Stimulated activated CD8-positive, alpha-beta memory T cell treated with anti-CD3 and anti-CD28 coated beads, Interleukin-15, amount 100 ng/mL, for 1 hour (primary cell): Measurements from ENCODE around the gene CCDC82.
A peak's percentile ranks its signal among the peaks of the same experiment; 100 is the strongest.

ENCODE experiments used
- DNase-seq: peaks from one replicate; pipeline ENCODE4 v3.0.0-alpha.2; 2020; ENCODE audit warnings: low read depth

The CCDC82 gene

DNA sequence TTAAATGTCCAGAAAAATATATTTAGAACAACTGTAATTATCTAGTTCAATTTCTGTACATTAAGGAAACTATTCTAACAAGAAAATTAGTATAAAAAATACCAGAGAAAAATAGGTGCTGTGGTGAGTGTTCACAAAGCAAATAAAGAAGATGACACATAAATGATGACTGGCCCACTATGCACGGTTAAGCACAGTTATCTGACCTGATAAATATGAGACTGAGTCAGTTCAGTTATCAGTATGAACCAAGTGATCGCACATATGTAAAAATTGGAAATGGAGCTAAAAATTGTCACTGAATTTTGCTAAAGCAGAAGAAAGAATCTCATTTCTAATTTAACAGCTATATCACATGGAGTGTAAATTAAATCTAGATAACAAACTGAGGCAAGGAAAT is 27.9 kb downstream of the CCDC82 start:
- DNase-seq = no peak

DNA sequence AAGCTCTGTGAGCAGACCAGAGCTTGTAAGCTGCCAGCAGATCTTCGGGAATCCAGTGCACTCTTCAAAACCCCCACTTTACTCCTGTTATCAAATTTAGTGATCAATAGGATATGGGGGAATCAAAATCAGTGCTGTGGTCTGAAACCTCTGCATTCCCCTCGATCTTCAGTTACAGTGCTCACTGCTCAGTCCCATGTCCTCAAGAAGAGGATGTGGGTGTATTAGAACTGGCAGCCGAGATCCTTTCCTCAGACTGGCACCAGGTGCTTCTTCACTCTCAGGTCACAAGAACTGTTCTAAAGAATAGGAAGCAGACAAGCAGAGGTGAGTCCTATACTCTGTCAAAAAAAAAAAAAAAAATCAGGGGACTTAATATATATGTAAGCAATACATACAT is 31.4 kb downstream of the CCDC82 start:
- no peak for DNase-seq

DNA sequence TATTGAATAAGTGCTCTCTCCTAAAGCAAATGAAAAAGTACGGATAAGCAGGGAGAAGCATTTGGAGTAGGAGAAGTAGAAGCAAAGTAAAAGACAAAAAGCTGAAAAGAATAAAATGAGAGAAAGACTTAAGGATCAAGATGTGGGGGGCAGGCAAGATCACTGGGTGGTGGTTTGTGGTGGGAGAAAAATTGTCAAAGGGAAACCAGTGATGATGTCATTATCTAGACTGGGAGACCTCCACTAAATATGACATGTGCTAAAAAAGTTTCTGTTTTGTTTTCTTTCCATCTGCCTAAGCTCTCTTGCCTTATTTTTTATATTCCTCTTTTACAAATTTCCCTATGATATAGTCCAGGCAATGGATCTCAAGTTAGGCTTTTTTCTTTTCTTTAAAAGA is 31.9 kb downstream of the CCDC82 start:
- no peak for DNase-seq

DNA sequence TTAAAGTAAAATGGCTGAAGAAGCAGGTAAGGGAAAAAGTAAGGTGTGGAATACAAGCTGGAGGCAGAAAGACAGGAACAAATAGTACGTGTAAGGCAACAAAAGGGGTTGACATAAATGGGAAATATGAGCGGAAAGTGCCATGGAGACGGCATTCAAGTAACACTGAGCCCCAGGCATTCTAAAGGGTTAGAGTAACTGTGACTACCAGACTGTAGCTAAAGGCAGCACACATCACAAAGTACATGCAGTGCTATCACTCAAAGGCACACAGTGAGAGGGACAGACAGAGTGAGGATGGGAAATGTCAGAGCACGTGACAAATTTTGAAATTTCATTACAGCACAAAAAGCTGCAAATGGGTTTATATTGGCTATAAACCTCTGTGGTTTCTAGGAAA is 32.9 kb downstream of the CCDC82 start:
- DNase-seq = no peak

DNA sequence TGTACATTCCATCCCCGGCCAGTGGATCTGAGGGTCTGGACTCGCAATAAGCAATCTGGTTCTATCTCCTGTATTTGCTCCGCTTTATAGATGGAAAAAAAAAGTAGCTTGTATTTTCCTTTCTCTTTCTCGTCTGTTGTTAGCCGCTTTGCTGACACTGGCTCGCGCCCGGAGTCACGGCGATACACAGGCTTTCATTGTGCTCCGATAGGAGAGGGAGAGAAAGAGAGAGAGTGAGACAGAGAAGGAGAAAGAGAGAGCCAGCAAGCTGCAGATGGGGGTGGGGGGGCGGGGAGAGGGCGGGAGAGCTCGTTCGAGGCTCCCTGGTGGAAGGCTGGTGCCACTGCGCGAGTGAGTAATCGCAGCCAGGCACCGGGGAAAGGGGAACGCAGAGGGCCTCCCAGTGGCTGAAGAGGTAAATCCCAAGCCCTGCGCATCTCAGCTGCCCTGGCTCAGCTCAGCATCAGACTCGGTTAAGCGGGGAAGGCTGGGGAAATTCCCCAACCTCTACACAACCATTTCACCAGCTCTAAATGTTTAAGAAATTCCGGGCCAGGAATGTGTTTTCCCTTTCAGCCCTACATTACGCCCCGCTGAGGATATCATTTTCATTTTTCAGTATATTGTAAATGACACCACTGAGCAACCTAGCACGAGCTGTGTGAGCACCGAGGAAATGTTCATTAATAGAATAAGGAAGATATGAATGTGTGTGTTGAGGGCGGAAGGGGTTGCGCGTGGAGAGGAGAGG is 46.6 kb downstream of the CCDC82 start, which contains the start of gene MAML2:
Gene MAML2, minus strand, starts transcription at position 235 of the 751 bp plus-strand sequence. CDS start 1,300 bp downstream, outside the sequence.
- peak; percentile 81 for DNase-seq

DNA sequence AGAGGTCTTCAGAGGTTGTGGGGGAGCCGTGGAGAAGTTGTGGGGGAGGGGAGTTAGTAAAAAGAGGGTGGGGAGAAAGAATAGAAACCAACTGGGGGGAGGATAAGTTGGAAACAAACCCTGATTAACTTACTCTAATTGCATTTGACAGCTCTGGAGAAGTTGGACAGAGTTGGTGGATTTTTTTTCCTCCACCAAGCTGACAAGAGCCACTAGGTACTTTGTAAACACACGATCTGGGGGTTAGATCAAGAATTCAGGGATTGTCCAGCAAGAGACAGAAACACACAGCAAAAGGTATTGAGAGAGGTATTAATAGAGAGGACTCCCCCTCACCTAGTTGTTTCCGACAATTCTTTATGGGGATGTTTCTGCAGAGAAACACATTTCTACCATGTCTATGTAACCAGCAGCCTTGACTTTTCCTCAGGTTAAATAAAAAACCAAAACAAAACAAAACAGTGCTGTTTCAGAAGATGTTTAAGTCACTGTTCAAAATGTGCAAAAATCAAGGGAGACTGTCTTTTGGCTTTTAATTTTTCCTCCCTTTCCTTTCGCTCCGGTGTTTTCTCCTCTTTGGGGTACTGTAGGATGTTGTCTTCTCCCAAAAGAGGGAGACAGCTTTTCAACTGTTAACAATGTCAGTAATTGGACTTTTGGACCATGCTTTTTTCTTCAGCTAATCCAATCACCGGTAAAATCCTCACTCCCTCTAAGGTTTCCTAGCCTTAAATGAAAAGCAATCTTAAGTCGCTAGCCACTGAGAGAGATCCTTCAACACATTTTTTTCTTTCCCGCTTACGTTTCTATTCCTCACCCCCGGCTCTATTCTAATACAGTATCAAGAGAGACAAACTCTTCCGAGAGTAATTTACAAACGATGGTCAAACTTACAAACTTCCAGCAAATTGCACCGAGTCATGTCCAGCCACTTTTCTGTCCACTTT is 47.4 kb downstream of the CCDC82 start:
- DNase-seq = no peak

GRCh38 chr11:96341211-96342013 is 48.3 kb downstream of the CCDC82 start:
- DNase-seq = no peak

DNA sequence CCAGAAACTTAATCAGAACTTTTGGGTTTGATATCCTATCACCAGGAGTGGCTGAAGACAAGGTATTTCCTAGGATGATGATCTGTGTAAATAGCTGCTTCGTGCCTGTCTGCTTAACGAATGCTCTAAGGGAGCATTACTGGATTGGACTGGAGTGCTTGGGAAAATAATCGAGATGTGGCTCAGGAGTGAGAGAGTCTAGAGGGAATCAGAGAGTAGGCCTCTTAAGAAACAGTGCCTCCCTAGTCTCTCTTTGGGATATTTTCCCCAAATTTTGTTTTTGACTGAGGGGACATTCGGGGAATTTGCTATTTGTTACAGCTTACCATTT is 49.2 kb downstream of the CCDC82 start:
- no peak for DNase-seq

GRCh38 chr11:96339706-96340554 is 49.8 kb downstream of the CCDC82 start:
- no peak for DNase-seq

GRCh38 chr11:96338910-96339705 is 50.6 kb downstream of the CCDC82 start:
- DNase-seq = no peak

DNA sequence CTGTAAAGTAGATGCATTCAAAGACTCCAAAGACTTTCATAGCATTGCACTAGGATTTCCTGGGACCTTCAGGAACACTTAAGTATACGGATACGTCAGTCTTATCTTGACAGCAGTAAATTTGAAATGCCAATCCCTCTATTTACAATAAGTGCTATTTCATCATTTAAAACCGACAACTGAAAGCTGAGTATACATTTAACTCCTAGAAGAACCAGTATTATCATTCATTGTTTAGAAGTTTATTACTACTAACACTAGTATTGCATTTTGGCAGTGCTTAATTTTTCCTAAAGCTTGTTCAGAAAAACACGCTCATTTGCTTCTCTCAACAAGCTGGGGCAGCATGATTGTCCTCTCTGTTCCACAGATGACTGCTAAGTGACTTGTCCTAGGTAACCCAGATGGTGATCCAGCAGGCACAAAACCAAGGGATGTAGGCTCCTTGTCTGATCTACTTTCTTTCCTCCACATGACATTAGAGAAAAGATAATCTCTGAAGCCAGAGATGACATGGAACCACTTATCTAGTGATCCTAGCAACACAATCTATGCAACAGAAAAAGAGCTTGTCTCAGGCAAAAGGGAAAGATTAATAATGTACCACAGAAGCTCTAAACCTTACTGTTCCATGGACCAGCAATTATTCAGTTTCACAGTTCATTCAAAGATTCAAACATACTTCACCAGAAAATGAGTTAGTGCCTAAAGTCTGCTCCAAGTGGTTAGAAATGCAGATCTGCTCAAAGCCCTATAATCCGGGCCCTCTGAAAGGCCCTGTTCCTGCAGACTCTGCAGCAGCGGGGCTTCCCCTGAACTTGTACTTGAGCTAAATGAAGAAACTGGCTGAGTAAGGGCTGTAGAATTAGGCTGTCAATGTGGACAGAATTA is 51.9 kb downstream of the CCDC82 start:
- DNase-seq = no peak

DNA sequence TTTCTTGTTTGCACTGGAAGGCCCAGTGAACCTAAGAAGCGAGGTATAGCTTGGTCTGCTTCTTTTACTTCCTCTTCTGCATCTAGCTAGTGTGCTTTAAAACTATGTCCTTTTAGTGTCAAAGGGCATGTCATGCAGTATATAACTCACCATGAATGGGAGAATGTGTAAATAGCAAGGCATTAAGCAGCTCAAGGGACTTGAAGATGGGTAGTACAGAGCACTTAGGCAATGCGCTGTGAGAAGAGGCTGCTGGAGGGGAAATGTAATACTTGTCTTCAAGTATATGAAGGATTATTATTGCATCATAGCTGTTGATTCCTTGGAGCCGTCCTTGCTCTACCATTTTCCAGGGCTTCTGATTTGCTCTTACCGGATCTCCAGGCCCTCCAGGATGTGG is 54.3 kb downstream of the CCDC82 start:
- no peak for DNase-seq

GRCh38 chr11:96334219-96334618 is 55.5 kb downstream of the CCDC82 start:
- no peak for DNase-seq

- no peak for DNase-seq
These were observed 56.5 kb downstream of the CCDC82 start for GRCh38 chr11:96333191-96333719.

DNA sequence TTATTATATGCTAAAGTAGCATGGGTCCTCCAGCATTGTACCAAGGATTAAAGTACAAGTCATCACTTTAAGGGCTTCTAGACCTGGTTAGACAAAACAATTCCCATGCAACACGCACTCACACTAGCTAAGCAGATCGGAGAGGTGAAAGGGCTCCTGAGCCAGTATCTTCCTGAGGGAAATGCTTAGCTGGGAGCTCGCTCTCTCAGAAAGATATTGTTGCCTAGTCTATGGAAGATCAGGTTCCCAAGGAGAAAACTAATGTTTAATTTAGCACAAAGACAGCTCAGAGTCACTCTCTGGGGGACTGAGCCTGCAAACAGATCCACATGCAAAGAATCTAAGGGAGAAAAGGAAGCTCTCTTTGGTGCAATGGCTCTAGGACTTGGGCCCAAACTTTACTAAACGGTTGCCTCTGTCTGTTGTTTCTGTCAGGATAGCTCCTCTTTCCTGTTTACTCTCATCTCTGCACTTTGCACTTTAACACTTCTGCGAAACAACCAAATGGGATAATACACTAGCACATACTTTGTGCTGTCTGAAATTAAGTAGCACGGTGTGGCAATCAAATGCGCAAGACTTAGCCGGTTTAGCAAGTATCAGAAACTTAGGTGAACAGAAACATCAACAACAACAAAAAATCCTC is 57.5 kb downstream of the CCDC82 start:
- DNase-seq = no peak

DNA sequence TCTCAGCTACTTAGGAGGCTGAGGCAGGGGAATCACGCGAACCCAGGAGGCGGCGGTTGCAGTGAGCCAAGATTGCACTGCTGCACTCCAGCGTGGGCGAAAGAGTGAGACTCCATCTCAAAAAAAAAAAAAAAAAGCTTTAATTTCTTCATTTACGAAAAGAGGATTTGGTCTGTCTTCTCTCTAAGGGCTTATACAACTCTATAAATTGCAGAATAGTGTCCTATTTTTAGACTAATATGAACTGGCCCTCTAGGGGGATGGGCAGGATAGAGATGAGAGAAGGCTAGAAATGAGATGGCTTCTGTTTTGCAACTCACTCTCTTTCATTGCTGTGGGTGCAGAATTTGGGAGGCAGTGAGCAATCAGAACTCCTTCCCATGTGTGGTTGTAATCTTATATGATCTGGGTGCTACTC is 58.0 kb downstream of the CCDC82 start:
- no peak for DNase-seq

DNA sequence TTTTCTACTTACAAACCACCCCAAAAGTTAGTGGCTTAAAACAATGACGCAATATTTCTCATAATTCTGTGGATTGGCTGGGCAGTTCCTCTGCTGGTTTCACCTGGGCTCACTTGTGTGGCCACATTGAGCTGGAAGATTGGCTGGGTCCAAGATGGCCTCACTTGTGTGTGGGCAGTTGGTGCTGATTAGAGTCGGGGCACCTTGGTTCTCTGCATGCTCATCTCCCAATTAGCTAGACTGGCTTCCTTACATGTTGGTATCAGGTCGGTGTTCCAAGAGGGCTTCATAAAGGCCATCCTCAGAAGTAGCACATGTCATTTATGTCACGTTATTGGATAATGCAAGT is 59.2 kb downstream of the CCDC82 start:
- no peak for DNase-seq

DNA sequence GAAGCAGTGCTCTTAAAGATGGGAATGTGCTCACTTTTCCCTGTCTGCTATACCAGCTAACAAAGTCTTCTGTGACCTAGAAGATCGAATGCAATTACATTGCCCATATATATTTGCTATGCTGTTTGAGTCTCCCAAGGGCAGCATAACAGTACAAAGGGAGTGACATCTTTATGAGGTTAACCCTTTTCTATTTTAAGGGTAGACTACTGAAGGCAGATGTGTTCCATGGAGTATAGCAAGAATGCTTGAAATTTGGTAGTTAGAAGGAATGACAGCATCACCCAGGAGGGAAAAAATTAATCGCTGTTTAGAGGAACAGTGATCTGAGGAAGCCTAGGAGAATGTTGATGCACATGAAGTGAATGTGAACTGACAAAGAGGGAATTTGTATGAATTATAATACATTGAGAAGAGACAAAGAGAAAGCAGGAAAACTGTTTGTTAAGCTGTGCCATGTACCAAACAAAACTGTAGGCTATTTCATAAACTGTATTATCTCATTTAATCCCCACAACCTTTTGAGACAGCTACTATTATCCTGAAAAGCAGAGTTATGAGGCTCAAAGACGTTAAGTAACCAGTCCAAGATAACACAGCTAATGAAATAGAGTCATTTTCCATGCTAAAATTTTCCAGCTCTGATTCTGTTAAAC is 59.7 kb downstream of the CCDC82 start:
- DNase-seq = no peak
